HG03457 (cell line): Measurements from ENCODE around the gene NKX2-3.

Source experiments
- ATAC-seq: cut with Tn5 transposase; IDR thresholded peaks from one replicate; pipeline ENCODE4 v1.9.1; 2021; ENCODE audit warnings: moderate number of reproducible peaks; ENCODE audit not compliant: unreplicated experiment

Gene NKX2-3

DNA sequence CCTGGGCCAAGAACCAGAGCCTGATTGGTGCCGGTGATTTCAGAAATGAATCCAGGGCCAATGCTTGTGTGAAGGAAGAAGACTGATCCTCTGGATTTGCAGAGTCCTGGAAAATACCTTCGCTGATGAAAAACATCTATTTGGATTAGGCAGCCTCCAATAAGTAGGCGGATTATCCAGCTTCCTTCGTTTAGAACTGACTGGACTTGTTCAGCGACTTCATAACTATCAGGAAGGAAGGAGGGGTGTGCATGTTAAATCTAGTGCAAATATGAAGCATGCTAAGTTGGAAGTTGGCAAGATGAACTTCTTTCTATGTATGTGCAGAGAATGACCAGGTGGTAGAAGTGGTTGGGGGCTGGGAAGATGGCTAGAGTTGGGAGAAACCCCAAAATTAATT lies 41.0 kb downstream of the NKX2-3 start:
- ATAC-seq = no peak

DNA sequence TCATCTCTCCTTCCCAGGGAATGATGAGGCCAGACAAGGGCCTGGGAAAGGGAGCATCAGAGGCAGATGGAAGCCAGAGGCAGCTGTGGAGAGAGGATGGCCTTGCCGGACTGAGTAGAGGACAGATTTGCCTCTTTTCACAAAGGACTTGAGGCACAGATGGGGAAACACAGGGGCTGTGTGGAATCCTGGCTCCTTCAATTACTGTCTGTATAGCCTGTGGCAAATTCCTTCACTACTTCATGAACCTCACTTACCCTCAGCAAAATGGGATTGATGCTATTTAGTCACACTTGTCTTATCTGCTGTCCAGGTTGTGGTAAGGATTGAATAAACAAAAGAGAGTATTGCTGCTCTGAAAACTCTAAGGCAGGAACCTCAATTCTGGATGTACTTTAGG lies 47.2 kb downstream of the NKX2-3 start:
- ATAC-seq = no peak

DNA sequence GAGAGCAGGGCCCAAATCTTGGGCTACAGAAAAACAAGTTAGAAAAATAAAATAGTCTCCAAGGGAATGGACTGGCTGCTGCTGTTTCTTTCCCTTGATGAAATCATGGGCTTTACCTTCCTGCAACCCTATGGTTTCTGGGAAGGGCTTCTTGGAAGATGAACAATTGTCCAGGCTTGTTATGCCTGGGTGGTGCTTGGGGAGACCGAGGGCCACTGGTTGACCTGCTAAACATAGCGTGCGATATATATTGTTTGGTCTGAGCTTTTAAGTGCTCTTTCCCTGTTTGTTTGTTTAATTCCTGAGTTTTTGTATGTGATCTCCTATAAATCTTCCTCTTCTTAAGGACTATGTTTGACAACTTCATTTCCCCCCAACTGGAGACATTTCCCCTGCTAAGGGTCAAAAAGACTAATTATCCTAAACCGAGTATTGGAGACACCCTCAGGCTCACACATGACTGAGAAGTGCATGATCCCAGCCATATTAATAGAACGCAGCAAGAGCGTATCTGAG lies 49.6 kb downstream of the NKX2-3 start:
- ATAC-seq = no peak

DNA sequence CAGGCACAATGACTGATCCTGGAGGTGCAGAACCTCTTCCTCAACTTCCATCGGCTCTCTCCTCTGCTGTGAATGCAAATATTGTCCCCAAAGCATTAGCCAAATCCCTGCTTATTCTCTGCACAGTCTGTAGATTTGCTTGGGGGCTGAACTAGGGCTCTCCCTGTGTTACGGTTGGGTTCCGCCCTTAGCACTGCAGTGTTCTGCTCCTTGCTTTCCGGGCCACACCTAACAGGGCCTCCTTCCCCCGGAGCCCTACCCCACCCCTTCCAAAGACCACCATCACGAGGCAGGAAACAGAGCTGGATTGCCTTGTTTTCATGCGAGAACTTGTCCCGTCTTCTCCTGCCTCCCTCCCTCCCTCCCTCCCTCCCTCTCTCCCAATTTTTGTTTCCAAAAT lies 50.9 kb downstream of the NKX2-3 start:
- no peak for ATAC-seq
